Loucy (cell line): ENCODE data around the gene KCNH2.

Experiments
- H2AFZ ChIP-seq: fragments of 200-600 bp; sonication (generic); 2 replicates; pipeline ENCODE4 v1.6.0; 2016; ENCODE audit warnings: antibody characterized with exemption, mild to moderate bottlenecking, low read length, moderate library complexity
- H3F3A ChIP-seq: fragments of 200-600 bp; 2 replicates; pipeline ENCODE4 v1.6.0; 2016; ENCODE audit warnings: antibody characterized with exemption, low read depth, mild to moderate bottlenecking
- H3K27me3 ChIP-seq: fragments of 200-600 bp; sonication (generic); 2 replicates; pipeline ENCODE4 v1.6.1; 2014; ENCODE audit warnings: low read length, mild to moderate bottlenecking; ENCODE audit not compliant: insufficient read depth, poor library complexity, severe bottlenecking
- H3K36me3 ChIP-seq: fragments of 200-600 bp; sonication (generic); 2 replicates; pipeline ENCODE4 v1.6.1; 2016; ENCODE audit warnings: low read length; ENCODE audit not compliant: insufficient read depth
- H3K4me1 ChIP-seq: fragments of 200-600 bp; sonication (generic); 2 replicates; pipeline ENCODE4 v1.5.1; 2014; ENCODE audit warnings: low read length, mild to moderate bottlenecking; ENCODE audit not compliant: insufficient read depth, poor library complexity, severe bottlenecking
- H3K4me2 ChIP-seq: fragments of 200-600 bp; sonication (generic); 2 replicates; pipeline ENCODE4 v1.6.0; 2014; ENCODE audit warnings: antibody characterized with exemption, low read length, low read depth, mild to moderate bottlenecking; ENCODE audit not compliant: poor library complexity, severe bottlenecking
- H3K4me3 ChIP-seq: fragments of 200-600 bp; sonication (generic); 2 replicates; pipeline ENCODE4 v1.5.1; 2014; ENCODE audit warnings: low read length, mild to moderate bottlenecking, mixed read lengths; ENCODE audit not compliant: poor library complexity, severe bottlenecking
- H3K79me2 ChIP-seq: fragments of 200-600 bp; sonication (generic); 2 replicates; pipeline ENCODE4 v1.6.1; 2014; ENCODE audit warnings: low read length; ENCODE audit not compliant: insufficient read depth
- H3K9ac ChIP-seq: fragments of 200-600 bp; sonication (generic); 2 replicates; pipeline ENCODE4 v1.6.0; 2014; ENCODE audit warnings: mild to moderate bottlenecking, low read depth, low read length, moderate library complexity; ENCODE audit not compliant: poor library complexity, severe bottlenecking
- H3K9me2 ChIP-seq: fragments of 200-600 bp; sonication (generic); replicated peaks from 2 replicates; pipeline ENCODE4 v1.6.1; 2016; ENCODE audit warnings: low read depth, low read length, mixed read lengths
- H3K9me3 ChIP-seq: fragments of 200-600 bp; sonication (generic); 2 replicates; pipeline ENCODE4 v1.6.1; 2014; ENCODE audit warnings: mild to moderate bottlenecking, antibody characterized with exemption, low read length, low read depth; ENCODE audit not compliant: insufficient read depth
- H4K20me1 ChIP-seq: fragments of 200-600 bp; sonication (generic); 2 replicates; pipeline ENCODE4 v1.6.0; 2014; ENCODE audit warnings: antibody characterized with exemption, low read length, mild to moderate bottlenecking; ENCODE audit not compliant: insufficient read depth, poor library complexity, severe bottlenecking
- EZH2phosphoT487 ChIP-seq: fragments of 200-600 bp; IDR thresholded peaks from 2 replicates; pipeline ENCODE4 v1.6.1; 2018; ENCODE audit warnings: antibody characterized with exemption, mild to moderate bottlenecking, moderate library complexity, borderline replicate concordance
- TF ChIP-seq, protein P1 (sequence below): fragments of 200-600 bp; sonication (generic); conservative IDR thresholded peaks from 2 replicates; pipeline ENCODE4 v1.5.1; 2014; ENCODE audit warnings: mild to moderate bottlenecking, antibody characterized with exemption, low read length

The KCNH2 gene

DNA sequence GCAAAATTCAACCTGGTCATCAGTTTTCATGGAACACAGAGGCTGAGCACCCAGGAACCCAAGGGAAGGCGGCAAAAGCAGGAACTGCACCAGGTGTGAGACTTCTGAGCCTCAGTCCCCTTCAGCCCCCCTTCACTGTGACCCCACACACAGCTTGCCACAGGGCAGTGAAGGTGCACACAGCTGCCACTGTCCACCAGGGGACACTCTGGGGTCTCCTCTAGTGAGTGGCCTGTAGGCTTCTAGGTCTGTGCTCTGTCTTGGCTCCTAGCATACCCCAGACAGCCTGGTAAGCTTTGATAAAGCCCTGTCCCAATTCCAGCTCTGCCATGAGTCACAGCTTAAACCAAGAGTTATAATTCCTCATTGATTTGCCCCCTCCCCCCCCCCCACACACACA, 12.1 kb downstream of the KCNH2 start:
- TF ChIP-seq, protein P1, sequence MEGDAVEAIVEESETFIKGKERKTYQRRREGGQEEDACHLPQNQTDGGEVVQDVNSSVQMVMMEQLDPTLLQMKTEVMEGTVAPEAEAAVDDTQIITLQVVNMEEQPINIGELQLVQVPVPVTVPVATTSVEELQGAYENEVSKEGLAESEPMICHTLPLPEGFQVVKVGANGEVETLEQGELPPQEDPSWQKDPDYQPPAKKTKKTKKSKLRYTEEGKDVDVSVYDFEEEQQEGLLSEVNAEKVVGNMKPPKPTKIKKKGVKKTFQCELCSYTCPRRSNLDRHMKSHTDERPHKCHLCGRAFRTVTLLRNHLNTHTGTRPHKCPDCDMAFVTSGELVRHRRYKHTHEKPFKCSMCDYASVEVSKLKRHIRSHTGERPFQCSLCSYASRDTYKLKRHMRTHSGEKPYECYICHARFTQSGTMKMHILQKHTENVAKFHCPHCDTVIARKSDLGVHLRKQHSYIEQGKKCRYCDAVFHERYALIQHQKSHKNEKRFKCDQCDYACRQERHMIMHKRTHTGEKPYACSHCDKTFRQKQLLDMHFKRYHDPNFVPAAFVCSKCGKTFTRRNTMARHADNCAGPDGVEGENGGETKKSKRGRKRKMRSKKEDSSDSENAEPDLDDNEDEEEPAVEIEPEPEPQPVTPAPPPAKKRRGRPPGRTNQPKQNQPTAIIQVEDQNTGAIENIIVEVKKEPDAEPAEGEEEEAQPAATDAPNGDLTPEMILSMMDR, result peak; percentile 65
- no peak for TF ChIP-seq EZH2phosphoT487
- Histone ChIP-seq H3K4me3 (no peak overlapping the region), H3K27me3 (no peaks in the 10 kb centered on the region), H3K9me3 (no peaks in the 10 kb centered on the region), H3K79me2 (no peaks in the 10 kb centered on the region), H3K9ac (no peak overlapping the region), H3K4me2 (no peak overlapping the region), H3K36me3 (no peaks in the 10 kb centered on the region), H2AFZ (no peak overlapping the region), H4K20me1 (no peaks in the 10 kb centered on the region), H3F3A (no peaks in the 10 kb centered on the region), H3K4me1 (peaks cover 30% of the 10 kb centered on the region), H3K9me2 (no peaks in the 10 kb centered on the region)

DNA sequence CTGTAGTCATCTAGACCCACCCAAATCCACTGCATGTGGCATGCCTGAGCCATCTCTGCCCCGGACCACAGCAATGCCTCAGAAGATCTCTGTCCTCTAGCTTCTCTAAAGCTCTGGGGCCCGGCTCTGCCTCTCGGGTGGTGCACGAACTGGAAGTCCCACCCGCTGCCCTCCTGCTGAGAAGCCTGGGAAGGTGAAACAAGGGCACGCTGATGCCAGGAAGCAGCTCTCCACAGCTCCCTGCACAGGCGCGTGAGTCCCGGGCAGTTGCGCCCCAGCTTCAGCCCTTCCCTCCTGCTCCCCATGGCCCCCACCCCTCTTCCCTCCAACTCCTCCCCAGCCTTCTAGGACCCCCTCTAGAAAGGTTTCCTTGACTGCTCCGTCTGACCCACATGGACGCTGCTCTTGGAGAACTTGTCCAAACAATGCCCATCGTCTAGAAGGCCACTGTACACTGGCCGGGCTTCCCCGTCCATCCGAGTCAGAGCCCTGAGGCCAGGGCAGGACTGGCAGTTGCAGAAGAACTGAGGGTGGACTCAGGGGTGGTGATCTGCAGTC, 12.8 kb downstream of the KCNH2 start:
- H3K36me3 ChIP-seq, result no peaks in the 10 kb centered on the region
- H3K9me2 ChIP-seq, result no peaks in the 10 kb centered on the region
- H3K9me3 ChIP-seq, result no peaks in the 10 kb centered on the region
- no peaks in the 10 kb centered on the region for H3K79me2 ChIP-seq
- no peak for TF ChIP-seq EZH2phosphoT487
- TF ChIP-seq, protein P1, result no peak
- H3F3A ChIP-seq, result no peaks in the 10 kb centered on the region
- no peak overlapping the region for H2AFZ ChIP-seq
- no peaks in the 10 kb centered on the region for H3K27me3 ChIP-seq
- H3K9ac ChIP-seq, result no peak overlapping the region
- no peak overlapping the region for H3K4me3 ChIP-seq
- H3K4me2 ChIP-seq, result no peak overlapping the region
- no peaks in the 10 kb centered on the region for H4K20me1 ChIP-seq
- H3K4me1 ChIP-seq, result peaks cover 34% of the 10 kb centered on the region

DNA sequence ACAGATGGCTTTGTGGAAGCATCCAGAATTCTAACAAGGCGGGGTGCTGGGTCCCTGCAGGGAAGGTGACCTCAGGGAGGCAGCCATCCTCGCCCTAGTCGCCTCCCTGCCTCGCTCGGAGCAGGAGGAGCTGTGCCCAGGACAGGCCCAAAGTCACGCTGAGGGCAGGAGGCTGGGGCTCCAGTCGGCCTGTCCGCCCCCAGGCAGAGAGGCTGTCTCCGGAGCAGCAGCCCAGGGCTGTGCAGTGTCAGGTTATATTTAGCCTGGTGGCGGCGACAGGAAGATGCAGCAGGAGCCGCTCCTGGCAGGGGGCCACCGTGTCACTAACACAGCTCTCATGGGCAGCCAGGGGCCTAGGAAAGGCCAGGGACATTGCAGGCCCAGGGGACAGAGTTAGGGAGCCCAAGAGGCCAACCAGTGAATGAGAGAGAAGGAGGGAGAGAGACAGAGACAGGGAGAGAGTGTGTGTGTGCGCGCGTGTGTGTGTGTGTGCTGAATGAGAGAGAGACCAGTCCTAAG, 13.5 kb downstream of the KCNH2 start:
- Histone ChIP-seq H3K9ac (no peak overlapping the region), H3K9me2 (no peaks in the 10 kb centered on the region), H3K36me3 (no peaks in the 10 kb centered on the region), H4K20me1 (no peaks in the 10 kb centered on the region), H3K9me3 (no peaks in the 10 kb centered on the region), H3K79me2 (no peaks in the 10 kb centered on the region), H2AFZ (no peak overlapping the region), H3K4me2 (no peak overlapping the region), H3K4me1 (peaks cover 41% of the 10 kb centered on the region), H3F3A (no peaks in the 10 kb centered on the region), H3K27me3 (no peaks in the 10 kb centered on the region), H3K4me3 (no peak overlapping the region)
- TF ChIP-seq, protein P1, result no peak
- no peak for TF ChIP-seq EZH2phosphoT487
